ENCODE measurements around the gene SDHB.

Gene SDHB

DNA sequence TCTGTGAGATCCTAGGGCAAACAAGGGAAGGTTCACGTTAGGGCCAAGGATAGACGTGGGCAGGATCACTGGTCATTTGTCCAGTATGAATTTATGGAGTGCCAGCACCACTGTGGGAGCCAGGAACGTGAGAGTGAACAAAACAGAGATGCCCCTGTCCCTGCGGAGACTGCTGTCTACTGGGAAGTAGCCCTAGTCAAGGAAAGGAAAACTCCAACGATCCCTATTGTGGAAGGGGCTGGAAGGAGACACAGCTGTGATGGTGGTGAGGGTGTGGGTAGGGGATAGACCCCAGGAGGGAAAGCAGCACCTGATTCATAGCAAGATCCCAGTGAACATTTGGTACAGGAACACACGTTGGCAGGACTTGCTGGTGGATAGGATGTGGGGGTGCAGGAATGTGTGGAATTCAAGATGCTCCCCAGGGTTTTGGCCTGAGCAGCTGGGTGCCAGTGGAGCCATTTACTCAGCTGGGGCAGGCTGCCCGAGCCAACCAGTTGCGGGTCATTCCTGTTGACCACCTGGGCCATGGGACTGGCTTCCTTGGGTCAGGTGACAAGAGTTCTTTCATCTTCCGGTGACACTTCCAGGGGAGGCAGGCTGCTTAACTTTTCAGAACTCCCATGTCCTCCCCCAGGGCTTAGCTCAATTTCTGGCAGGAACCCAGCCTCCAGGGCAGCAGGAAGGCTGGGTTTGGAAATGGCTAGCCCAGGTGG is 40.9 kb downstream of the SDHB start:
- no peak for DNase-seq (ENCODE audit: low spot score)

DNA sequence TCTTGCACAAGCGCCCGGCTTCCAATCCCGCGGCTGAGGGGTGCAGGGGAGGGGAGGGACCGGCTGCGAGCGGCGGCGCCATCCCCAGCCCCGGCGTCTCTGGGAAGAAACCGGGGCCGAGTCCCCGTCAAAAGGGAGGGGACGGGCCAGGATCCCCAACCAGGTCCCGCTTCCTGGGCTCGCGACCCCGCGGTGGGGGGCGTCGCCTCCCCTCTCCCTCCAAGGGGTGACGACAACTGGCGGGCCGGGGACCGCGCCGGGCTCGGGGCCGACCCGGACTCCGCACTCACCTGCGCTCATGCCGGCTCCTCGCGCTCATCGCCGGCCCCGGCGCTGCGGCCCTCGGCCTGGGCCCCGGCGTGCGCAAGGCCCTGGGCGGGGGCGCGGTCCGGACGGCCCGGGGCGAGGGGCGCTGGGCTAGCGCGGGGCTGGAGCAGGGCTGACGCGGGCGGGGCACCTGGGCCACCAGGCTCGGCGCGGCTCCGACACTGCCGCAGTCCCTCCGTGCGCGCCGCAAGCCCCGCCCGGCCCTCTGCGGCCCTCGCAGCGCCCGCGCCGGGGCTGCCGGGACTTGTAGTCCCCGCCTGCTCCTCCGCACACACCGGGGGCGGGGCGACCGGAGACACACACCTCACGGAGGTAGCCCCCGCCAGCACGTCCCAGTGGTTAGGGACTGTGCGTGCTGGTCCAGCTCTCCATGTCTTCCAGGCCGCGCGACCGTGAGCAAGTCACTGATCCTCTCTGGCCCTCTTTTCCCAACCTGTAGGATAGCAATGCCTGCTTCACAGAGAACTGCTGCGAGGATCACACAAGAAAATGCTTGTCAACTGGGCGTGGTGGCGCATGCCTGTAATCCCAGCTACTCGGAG is 42.2 kb downstream of the SDHB start, which contains the start of gene ATP13A2:
ATP13A2 (minus strand) TSS at position 490 of the 869 bp plus-strand sequence; CDS start at position 300, 190 bp downstream.
- DNase-seq (ENCODE audit: low spot score) = peak; percentile 89

GRCh38 chr1:17011092-17011438 is 42.8 kb downstream of the SDHB start:
- DNase-seq (ENCODE audit: low spot score) = no peak

DNA sequence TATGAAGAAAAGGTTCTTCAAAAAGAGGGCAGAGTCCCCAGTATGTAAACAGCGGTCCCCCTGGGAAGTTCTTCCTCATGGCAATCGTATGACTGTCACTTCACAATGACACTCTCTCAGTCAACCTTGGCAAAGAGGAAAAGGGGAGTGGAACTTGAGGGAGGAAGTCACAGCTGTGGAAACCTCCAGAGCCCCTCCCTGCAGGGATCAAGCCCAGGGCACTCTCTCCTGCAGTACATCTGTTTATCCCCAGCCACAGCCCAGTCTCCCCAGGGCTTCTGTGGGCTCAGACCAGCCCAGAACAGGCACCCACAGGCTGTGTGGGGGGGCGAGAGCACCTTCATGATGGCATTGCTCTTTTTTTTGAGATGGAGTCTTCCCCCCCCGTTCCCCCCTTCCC is 44.1 kb downstream of the SDHB start:
- DNase-seq (ENCODE audit: low spot score) = no peak

DNA sequence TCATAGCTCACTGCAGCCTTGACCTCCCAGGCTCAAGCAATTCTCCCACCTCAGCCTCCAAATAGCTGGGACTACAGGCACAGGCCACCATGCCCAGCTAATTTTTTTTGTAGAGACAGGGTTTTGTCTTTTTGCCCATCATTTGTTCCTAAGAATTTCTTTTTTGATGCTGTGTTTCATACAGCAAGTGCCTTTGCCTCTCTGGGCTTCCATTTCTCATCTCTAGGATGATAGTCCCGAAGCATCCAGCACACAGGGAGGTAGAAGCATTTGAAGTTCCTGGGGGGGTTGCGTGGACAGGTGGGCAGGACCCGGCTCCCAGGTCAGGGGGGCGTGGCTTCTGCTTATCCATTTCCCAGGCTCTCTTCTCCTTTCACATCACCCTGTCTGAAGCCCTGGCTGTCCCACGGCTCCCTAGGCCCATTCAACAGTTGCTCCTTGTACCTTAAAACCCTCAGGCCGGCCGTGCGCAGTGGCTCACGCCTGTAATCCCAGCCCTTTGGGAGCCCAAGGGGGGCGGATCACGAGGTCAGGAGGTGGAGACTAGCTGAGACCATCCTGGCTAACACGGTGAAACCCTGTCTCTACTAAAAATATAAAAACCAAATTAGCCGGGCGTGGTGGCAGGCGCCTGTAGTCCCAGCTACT is 45.5 kb downstream of the SDHB start:
- DNase-seq (ENCODE audit: low spot score) = no peak

GRCh38 chr1:17007121-17007520 is 46.7 kb downstream of the SDHB start:
- no peak for DNase-seq (ENCODE audit: low spot score)

DNA sequence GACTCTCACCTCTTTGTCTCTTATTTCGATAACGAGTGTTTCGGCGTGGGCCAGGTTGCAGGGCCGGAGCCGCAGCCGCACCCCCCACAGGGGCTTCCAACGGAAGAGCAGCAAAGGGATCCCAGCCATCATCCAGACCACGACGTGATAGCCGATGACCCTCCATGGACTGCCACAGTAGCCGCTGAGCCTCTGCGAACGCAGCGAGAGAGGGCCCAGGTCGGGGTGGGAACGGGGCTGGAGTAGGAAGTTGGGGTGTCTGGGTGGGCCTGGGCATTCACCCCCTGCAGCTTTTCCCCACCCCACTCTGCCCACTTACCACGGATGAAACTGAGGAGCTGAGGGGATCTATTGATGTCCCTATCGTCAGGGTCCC is 48.5 kb downstream of the SDHB start:
- DNase-seq (ENCODE audit: low spot score) = no peak

- no peak for DNase-seq (ENCODE audit: low spot score)
These were observed 49.1 kb downstream of the SDHB start for GRCh38 chr1:17004466-17005364.

- DNase-seq (ENCODE audit: low spot score) = no peak
These were observed 51.3 kb downstream of the SDHB start for GRCh38 chr1:17002524-17002902.

GRCh38 chr1:17001760-17002523 is 51.9 kb downstream of the SDHB start:
- DNase-seq (ENCODE audit: low spot score) = no peak

GRCh38 chr1:16999863-17000262 is 54.0 kb downstream of the SDHB start:
- no peak for DNase-seq (ENCODE audit: low spot score)

- no peak for DNase-seq (ENCODE audit: low spot score)
These were observed 55.2 kb downstream of the SDHB start for GRCh38 chr1:16998589-16998988.

- no peak for DNase-seq (ENCODE audit: low spot score)
These were observed 57.0 kb downstream of the SDHB start for GRCh38 chr1:16996845-16997244.

DNA sequence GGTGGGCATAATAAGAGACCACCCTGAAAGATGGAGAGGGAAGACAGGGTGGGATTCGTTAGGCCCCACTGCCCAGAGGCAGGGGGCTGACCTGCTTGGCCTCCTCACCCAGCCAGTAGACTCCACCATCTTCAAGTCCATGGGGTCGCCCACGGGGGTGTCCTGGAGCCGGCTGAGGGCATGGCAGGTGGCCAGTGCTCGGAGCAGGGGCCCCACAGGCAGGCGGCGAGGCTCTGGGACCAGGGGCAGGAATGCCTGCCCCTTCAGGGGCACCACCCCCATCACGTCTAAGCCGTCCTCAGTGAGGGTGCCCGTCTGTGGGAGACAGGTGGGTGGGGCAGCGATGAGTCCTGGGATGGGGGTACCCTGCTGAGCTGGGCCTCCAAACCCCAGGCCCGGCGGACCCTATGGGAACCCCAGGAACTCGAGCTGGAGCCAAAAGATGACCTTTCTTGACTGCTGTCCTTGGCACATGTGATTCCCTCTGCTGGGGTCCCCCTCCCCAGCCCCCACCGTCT is 60.3 kb downstream of the SDHB start:
- DNase-seq (ENCODE audit: low spot score) = no peak

DNA sequence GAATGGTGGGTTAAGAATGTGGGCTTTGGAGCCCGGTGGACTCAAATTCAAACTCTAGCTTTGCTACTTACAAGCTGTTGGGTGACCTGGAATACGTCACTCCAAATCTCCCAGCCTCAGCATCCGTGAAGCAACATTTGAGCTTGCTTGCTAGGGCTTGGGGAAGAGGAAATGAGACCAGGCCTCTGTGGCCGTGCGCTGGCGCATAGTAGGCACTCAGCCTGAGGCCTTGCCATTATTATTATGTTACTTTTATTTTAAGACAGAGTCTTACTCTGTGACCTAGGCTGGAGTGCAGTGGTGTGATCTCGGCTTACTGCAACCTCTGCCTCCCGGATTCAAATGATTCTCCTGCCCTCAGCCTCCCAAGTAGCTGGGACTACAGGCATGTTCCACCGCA is 61.2 kb downstream of the SDHB start:
- DNase-seq (ENCODE audit: low spot score) = no peak

- DNase-seq (ENCODE audit: low spot score) = no peak
These were observed 61.7 kb downstream of the SDHB start for GRCh38 chr1:16992102-16992501.

DNA sequence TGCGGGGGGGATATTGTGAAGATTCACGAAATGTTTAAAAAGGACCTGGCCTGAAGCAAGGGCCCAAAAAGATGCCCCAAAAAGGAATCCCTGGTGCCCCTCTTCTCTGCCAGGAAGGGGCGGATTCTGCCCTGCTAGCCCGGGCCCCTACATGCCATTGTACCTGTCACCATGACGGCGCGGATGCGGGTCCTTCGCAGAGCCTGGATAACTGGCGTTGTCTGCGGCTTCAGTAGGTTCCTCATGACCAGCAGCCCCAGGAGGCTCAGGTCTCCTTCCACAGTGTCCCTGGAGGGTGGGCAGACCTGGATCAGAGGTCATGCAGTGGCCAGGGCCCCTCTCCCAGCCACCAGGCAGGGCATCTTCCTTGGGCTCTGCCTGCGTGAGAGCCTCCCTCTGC is 62.3 kb downstream of the SDHB start:
- no peak for DNase-seq (ENCODE audit: low spot score)

- DNase-seq (ENCODE audit: low spot score) = no peak
These were observed 64.0 kb downstream of the SDHB start for GRCh38 chr1:16989676-16990391.

DNA sequence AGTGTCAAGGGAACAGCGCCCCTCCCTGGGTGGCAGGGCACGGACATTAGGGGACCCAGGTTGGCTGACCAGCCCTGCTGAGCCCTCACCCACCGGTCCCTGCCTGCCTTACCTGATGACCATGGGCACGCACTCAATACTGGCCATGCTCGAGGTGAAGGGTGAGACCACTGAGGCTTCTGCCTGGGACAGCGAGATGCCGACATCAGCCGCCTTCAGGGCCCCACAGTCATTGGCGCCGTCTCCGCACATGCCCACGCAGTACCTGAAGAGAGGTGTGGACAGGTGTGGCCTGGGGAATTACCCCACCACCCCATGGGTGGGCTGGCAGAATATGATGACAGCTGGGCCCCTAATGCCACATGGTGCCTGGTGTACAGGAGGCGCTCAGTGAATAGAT is 65.6 kb downstream of the SDHB start:
- DNase-seq (ENCODE audit: low spot score) = no peak

- peak; percentile 80 for DNase-seq (ENCODE audit: low spot score)
These were observed 66.9 kb downstream of the SDHB start for GRCh38 chr1:16986962-16987361.

Measured in ecto neural progenitor cell (in vitro differentiated cells).